ENCODE measurements around the gene CHIT1.
"Not testable (repeated sequence)": the region's sequence is repeated elsewhere in the genome, so short reads cannot be mapped to it uniquely, and the experiment has no call there.

CHIT1 gene

DNA sequence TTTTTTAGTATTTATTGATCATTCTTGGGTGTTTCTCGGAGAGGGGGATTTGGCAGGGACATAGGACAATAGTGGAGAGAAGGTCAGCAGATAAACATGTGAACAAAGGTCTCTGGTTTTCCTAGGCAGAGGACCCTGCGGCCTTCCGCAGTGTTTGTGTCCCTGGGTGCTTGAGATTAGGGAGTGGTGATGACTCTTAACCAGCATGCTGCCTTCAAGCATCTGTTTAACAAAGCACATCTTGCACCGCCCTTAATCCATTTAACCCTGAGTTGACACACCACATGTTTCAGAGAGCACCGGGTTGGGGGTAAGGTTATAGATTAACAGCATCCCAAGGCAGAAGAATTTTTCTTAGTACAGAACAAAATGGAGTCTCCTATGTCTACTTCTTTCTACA is 36.7 kb upstream of the CHIT1 start:
- DNase-seq (ENCODE audit: low read depth in 1 of 2, low spot score in 1 of 2): not testable (repeated sequence)

- no peak for DNase-seq (ENCODE audit: low read depth in 1 of 2, low spot score in 1 of 2)
These were observed 36.1 kb upstream of the CHIT1 start for GRCh38 chr1:203265541-203265940.

DNA sequence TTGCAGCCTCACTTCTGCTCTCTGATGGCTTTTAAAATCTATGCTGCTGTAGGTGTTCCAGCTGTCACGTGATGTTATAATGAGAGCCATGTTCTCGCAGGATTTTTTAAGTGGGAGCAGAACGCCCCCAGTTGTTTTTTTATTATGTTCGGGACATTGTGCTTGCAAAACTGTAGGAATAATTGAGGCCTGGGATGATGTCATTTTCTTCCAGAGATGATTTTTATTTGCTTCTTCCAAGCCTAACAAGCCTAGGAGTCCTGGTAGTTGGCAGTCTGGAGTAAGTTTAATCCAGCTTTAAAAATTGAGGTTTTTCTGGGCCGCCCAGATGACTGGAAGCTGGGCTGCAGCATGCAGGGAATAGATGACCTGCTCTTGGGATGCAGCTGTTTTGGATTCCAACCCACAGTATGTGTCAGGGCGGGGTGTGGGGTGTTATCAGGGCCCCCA is 34.6 kb upstream of the CHIT1 start:
- no peak for DNase-seq (ENCODE audit: low read depth in 1 of 2, low spot score in 1 of 2)

DNA sequence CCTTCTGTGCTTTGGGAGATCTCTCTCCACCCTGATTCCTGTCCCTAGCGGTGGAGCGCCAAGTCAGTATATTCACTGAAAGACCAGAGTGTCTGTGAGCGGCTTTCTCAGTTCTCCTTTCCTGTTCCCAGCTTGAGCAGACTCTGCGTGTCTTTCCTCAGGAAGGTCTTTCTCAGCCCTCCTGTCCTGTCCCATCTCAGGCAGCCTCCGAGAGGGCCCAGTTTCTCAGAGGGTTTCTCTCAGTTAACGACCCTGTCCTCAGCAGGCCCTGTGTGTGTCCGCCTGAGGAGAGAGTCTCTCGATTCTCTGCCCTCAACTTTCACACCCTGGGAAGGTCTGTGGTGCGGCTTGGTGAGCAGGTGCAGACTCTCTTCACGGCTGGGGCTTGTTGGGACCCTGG is 34.0 kb upstream of the CHIT1 start:
- no peak for DNase-seq (ENCODE audit: low read depth in 1 of 2, low spot score in 1 of 2)

DNA sequence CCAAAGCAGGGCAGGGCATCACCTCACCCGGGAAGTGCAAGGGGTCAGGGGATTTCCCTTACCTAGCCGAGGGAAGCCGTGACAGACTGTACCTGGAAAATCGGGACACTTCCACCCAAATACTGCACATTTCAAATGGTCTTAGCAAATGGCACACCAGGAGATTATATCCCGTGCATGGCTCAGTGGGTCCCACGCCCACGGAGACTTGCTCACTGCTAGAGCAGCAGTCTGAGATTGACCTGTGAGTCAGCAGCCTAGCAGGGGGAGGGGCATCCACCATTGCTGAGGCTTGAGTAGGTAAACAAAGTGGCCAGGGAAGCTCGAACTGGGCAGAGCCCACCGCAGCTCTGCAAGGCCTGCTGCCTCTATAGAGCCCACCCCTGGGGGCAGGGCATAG is 27.2 kb upstream of the CHIT1 start:
- not testable (repeated sequence) for DNase-seq (ENCODE audit: low read depth in 1 of 2, low spot score in 1 of 2)

DNA sequence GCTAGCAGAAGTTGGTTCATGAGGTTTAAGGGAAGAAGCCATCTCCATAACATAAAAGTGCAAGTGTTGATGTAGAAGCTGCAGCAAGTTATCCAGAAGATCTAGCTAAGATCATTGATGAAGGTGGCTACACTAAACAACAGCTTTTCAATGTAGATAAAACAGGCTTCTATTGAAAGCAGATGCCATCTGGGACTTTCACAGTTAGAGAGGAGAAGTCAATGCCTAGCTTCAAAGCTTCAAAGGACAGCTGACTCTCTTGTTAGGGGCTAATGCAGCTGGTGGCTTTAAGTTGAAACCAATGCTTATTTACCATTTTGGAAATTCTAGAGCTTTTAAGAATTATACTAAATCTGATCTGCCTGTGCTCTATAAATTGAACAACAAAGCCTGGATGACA is 25.3 kb upstream of the CHIT1 start:
- DNase-seq (ENCODE audit: low read depth in 1 of 2, low spot score in 1 of 2): not testable (repeated sequence)

- DNase-seq (ENCODE audit: low read depth in 1 of 2, low spot score in 1 of 2): no peak
These were observed 23.2 kb upstream of the CHIT1 start for GRCh38 chr1:203252678-203253077.

- no peak for DNase-seq (ENCODE audit: low read depth in 1 of 2, low spot score in 1 of 2)
These were observed 22.0 kb upstream of the CHIT1 start for GRCh38 chr1:203251466-203251865.

- no peak for DNase-seq (ENCODE audit: low read depth in 1 of 2, low spot score in 1 of 2)
These were observed 21.4 kb upstream of the CHIT1 start for GRCh38 chr1:203250911-203251310.

- DNase-seq (ENCODE audit: low read depth in 1 of 2, low spot score in 1 of 2): no peak
These were observed 15.3 kb upstream of the CHIT1 start for GRCh38 chr1:203244776-203245175.

DNA sequence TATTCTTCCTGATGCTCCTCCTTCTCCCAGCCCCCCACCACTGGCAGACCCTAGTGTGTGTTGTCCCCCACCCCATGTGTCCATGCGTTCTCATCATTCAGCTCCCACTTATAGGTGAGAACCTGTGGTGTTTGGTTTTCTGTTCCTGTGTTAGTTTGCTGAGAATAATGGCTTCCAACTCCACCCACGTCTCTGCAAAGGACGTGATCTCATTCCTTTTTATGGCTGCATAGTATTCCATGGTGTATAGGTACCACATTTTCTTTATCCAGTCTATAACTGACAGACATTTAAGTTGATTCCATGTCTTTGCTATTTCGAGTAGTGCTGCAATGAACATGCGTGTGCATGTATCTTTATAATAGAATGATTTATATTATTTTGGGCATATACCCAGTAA is 12.2 kb upstream of the CHIT1 start:
- not testable (repeated sequence) for DNase-seq (ENCODE audit: low read depth in 1 of 2, low spot score in 1 of 2)

GRCh38 chr1:203239526-203240305 is 10.2 kb upstream of the CHIT1 start:
- DNase-seq (ENCODE audit: low read depth in 1 of 2, low spot score in 1 of 2): no peak

DNA sequence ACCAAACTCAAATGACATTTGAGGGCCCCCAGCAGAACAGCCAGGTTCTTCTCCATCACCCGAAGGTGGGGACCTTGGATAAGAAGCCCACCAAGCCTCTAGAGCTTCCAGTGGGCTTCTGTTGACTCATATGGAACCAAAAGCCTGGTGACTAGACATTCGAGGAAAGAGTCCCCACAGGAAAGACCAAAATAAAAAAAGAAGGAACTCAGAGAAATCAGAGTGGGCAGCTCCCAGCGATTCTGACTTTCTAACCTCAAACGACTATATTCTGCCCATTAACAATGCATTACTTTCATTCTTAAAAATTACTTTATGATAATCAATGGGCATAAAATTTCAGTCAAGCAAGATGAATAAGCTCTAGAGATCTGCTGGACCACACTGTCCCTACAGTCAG is 9.6 kb upstream of the CHIT1 start:
- no peak for DNase-seq (ENCODE audit: low read depth in 1 of 2, low spot score in 1 of 2)

GRCh38 chr1:203238535-203238934 is 9.1 kb upstream of the CHIT1 start:
- DNase-seq (ENCODE audit: low read depth in 1 of 2, low spot score in 1 of 2): no peak

DNA sequence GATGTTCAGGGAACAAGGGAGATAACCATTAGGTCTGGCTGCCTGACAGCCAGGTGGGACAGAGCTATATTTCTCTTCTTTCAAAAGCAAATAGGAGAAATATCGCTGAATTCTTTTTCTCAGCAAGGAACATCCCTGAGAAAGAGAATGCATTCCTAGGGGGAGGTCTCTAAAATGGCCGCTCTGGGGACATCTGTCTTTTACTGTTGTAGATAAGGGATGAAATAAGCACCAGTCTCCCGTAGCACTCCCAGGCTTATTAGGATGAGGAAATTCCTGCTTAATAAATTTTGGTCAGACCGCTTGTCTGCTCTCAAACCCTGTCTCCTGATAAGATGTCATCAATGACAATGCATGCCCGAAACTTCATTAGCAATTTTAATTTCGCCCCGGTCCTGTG is 5.4 kb upstream of the CHIT1 start:
- DNase-seq (ENCODE audit: low read depth in 1 of 2, low spot score in 1 of 2): not testable (repeated sequence)

- DNase-seq (ENCODE audit: low read depth in 1 of 2, low spot score in 1 of 2): no peak
These were observed 803 bp downstream of the CHIT1 start for GRCh38 chr1:203228670-203229069.

GRCh38 chr1:203227371-203228083 is 1.9 kb downstream of the CHIT1 start:
- no peak for DNase-seq (ENCODE audit: low read depth in 1 of 2, low spot score in 1 of 2)

- DNase-seq (ENCODE audit: low read depth in 1 of 2, low spot score in 1 of 2): no peak
These were observed 4.4 kb downstream of the CHIT1 start for GRCh38 chr1:203225071-203225470.

- DNase-seq (ENCODE audit: low read depth in 1 of 2, low spot score in 1 of 2): no peak
These were observed 6.3 kb downstream of the CHIT1 start for GRCh38 chr1:203223012-203223775.

GRCh38 chr1:203219934-203220333 is 9.5 kb downstream of the CHIT1 start:
- no peak for DNase-seq (ENCODE audit: low read depth in 1 of 2, low spot score in 1 of 2)

DNA sequence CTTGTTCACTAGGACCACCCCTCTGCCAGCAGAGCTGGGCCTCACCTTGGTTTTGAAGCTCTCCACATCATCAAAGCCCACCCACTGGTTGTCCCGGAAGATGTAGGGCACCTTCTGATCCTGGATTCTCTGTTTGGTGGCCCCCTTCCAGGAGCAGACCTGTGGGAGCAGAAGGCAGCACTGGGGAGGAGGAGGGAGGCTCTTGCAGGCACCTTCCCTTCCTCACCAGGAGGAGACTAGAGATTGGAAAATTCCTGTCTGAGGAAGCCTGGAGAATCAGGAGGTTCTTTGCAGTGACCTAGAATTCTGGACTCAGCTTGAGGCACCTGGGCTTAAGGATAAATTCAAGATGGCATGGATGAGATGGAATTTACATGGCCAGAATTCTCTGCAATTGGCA is 10.3 kb downstream of the CHIT1 start:
- no peak for DNase-seq (ENCODE audit: low read depth in 1 of 2, low spot score in 1 of 2)

- no peak for DNase-seq (ENCODE audit: low read depth in 1 of 2, low spot score in 1 of 2)
These were observed 11.8 kb downstream of the CHIT1 start for GRCh38 chr1:203217668-203218067.

Data from stimulated activated CD4-positive, alpha-beta T cell treated with anti-CD3 and anti-CD28 coated beads, Interleukin-15, amount 100 ng/mL, for 1 hour (primary cell).